HepG2 (cell line): ENCODE data around the gene VPS52. TPM values are rescaled to one million over a fixed set of nuclear protein-coding genes. Genes with fewer than 3 reads are reported as not detected.

Experiments
- ARID5B ChIP-seq: IDR thresholded peaks from 2 replicates; pipeline ENCODE4 v1.4.0; 2020; ENCODE audit warnings: mild to moderate bottlenecking, missing genetic modification reagents
- CC2D1A ChIP-seq: sonication (generic); formaldehyde crosslinking; IDR thresholded peaks from 2 replicates; pipeline ENCODE4 v1.8.1; 2023; ENCODE audit warnings: mild to moderate bottlenecking, missing genetic modification reagents
- ETV5 ChIP-seq: IDR thresholded peaks from 2 replicates; pipeline ENCODE4 v1.6.1; 2018; ENCODE audit warnings: missing biosample characterization, missing genetic modification reagents, inconsistent platforms, borderline replicate concordance
- FOXJ3 ChIP-seq: sonication (generic); formaldehyde crosslinking; IDR thresholded peaks from 2 replicates; pipeline ENCODE4 v1.4.0; 2020; ENCODE audit warnings: missing genetic modification reagents, mild to moderate bottlenecking, borderline replicate concordance
- HNRNPLL ChIP-seq: fragments of 200-400 bp; formaldehyde crosslinking; IDR thresholded peaks from 2 replicates; pipeline ENCODE4 v1.6.1; 2017; ENCODE audit warnings: mild to moderate bottlenecking, low read depth, low read length; ENCODE audit not compliant: poor library complexity, severe bottlenecking
- JUN ChIP-seq: sonication (generic); formaldehyde crosslinking; IDR thresholded peaks from 2 replicates; pipeline ENCODE4 v1.4.0; 2020; ENCODE audit warnings: mild to moderate bottlenecking, missing genetic modification reagents
- KLF11 ChIP-seq: IDR thresholded peaks from 2 replicates; pipeline ENCODE4 v1.6.1; 2016; ENCODE audit warnings: missing compliant biosample characterization
- KMT2B ChIP-seq: IDR thresholded peaks from 2 replicates; pipeline ENCODE4 v1.6.1; 2016; ENCODE audit warnings: missing genetic modification reagents, missing compliant biosample characterization
- LBX2 ChIP-seq: sonication (generic); formaldehyde crosslinking; IDR thresholded peaks from 2 replicates; pipeline ENCODE4 v1.5.0; 2020; ENCODE audit warnings: missing genetic modification reagents, mild to moderate bottlenecking, borderline replicate concordance
- MATR3 ChIP-seq: sonication (generic); formaldehyde crosslinking; IDR thresholded peaks from 2 replicates; pipeline ENCODE4 v1.4.0; 2020; ENCODE audit warnings: missing genetic modification reagents
- NONO ChIP-seq, 2 experiments: fragments of 450-650 bp in 1 of 2; sonication (generic) in 1 of 2; formaldehyde crosslinking in 1 of 2; IDR thresholded peaks in 1 of 2; conservative IDR thresholded peaks in 1 of 2; 2 replicates each; pipeline versions ENCODE4 v1.6.1 to v1.8.0; 2017 to 2022; ENCODE audit warnings: mild to moderate bottlenecking in 1 of 2, missing genetic modification reagents in 1 of 2, moderate library complexity in 1 of 2
- PAX8 ChIP-seq: sonication (generic); formaldehyde crosslinking; IDR thresholded peaks from 2 replicates; pipeline ENCODE4 v1.8.0; 2022; ENCODE audit warnings: mild to moderate bottlenecking, missing genetic modification reagents, borderline replicate concordance
- PBX2 ChIP-seq: IDR thresholded peaks from 2 replicates; pipeline ENCODE4 v1.6.1; 2016; ENCODE audit warnings: control low read depth
- PRMT3 ChIP-seq: sonication (generic); formaldehyde crosslinking; IDR thresholded peaks from 2 replicates; pipeline ENCODE4 v1.8.1; 2022; ENCODE audit warnings: low read depth, mild to moderate bottlenecking, moderate library complexity, missing genetic modification reagents, borderline replicate concordance
- ZFP1 ChIP-seq: IDR thresholded peaks from 2 replicates; pipeline ENCODE4 v1.6.1; 2016
- ZFP82 ChIP-seq: sonication (generic); formaldehyde crosslinking; IDR thresholded peaks from 2 replicates; pipeline ENCODE4 v1.5.1; 2020; ENCODE audit warnings: mild to moderate bottlenecking, missing genetic modification reagents, borderline replicate concordance
- ZNF274 ChIP-seq: sonication (generic); formaldehyde crosslinking; IDR thresholded peaks from 2 replicates; pipeline ENCODE4 v1.5.1; 2020; ENCODE audit warnings: mild to moderate bottlenecking, missing genetic modification reagents
- ZNF446 ChIP-seq: sonication (generic); formaldehyde crosslinking; IDR thresholded peaks from 2 replicates; pipeline ENCODE4 v1.5.0; 2020; ENCODE audit warnings: mild to moderate bottlenecking, missing genetic modification reagents
- ZNF510 ChIP-seq: sonication (generic); formaldehyde crosslinking; IDR thresholded peaks from 2 replicates; pipeline ENCODE4 v1.4.0; 2020; ENCODE audit warnings: low read depth, mild to moderate bottlenecking, missing genetic modification reagents
- ZNF660 ChIP-seq: sonication (generic); formaldehyde crosslinking; IDR thresholded peaks from 2 replicates; pipeline ENCODE4 v1.5.1; 2020; ENCODE audit warnings: mild to moderate bottlenecking, low read depth, missing genetic modification reagents, borderline replicate concordance
- ZNF678 ChIP-seq: sonication (generic); formaldehyde crosslinking; IDR thresholded peaks from 2 replicates; pipeline ENCODE4 v1.4.0; 2020; ENCODE audit warnings: mild to moderate bottlenecking, missing genetic modification reagents
- ZNF775 ChIP-seq: sonication (generic); formaldehyde crosslinking; IDR thresholded peaks from 2 replicates; pipeline ENCODE4 v1.4.0; 2020; ENCODE audit warnings: missing genetic modification reagents, mild to moderate bottlenecking, moderate library complexity, borderline replicate concordance
- ZNF839 ChIP-seq: sonication (generic); formaldehyde crosslinking; IDR thresholded peaks from 2 replicates; pipeline ENCODE4 v1.4.0; 2020; ENCODE audit warnings: missing genetic modification reagents, mild to moderate bottlenecking, borderline replicate concordance
- polyA plus RNA-seq, 8 experiments: library from polyadenylated mRNA; depleted of rRNA in 3 of 8; stranded (reverse) in 7 of 8; unstranded in 1 of 8; fragments of >200 nt; fragmentation: Illumina TruSeq in 4 of 8; extraction: Trizol in 4 of 8; gene quantifications; 2 replicates each; pipeline versions ENCODE4 v1.2.1 to v1.2.3, GENCODE V29; 2011 to 2016; ENCODE audit warnings: low read depth in 4 of 8, missing spikeins in 1 of 8, mixed read lengths in 1 of 8; ENCODE audit not compliant: insufficient read depth in 1 of 8
- total RNA-seq, 5 experiments: library from RNA; depleted of rRNA; stranded (reverse); fragments of >200 nt; fragmentation: Illumina TruSeq; extraction: Trizol; gene quantifications; 2 replicates each; pipeline ENCODE4 v1.2.3, GENCODE V29; 2016; ENCODE audit warnings: low read depth in 1 of 5
- TF ChIP-seq, protein P1 (sequence below): IDR thresholded peaks from 2 replicates; pipeline ENCODE4 v1.6.1; 2016; ENCODE audit warnings: low read depth, borderline replicate concordance

The VPS52 gene
- total and polyA plus RNA-seq, 2 of the 13 experiments (the other 11 are each of a cell fraction or from before 2014, with no cell fraction given) = 48.9 to 85.5 TPM

- peak; percentile 94 for TF ChIP-seq ZNF274 (CRISPR knock-in tag)
- TF ChIP-seq ZNF660 (CRISPR knock-in tag) = no peak
- TF ChIP-seq, protein P1, sequence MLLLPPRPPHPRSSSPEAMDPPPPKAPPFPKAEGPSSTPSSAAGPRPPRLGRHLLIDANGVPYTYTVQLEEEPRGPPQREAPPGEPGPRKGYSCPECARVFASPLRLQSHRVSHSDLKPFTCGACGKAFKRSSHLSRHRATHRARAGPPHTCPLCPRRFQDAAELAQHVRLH = peak; percentile 83; the same call in 1 of the 2 replicates
- TF ChIP-seq JUN (CRISPR knock-in tag) = peak; percentile 47; the same call in 1 of the 2 replicates
- peak; percentile 94; the same call in 1 of the 2 replicates for TF ChIP-seq ZNF510 (CRISPR knock-in tag)
- TF ChIP-seq CC2D1A = no peak; the same call in 1 of the 2 replicates
- TF ChIP-seq ETV5 (CRISPR knock-in tag) = peak; percentile 96
- peak; percentile 83; the same call in 1 of the 2 replicates for TF ChIP-seq PRMT3 (CRISPR knock-in tag)
- peak; percentile 96; the same call in 1 of the 2 replicates for TF ChIP-seq PAX8
- no peak for TF ChIP-seq ZNF446 (CRISPR knock-in tag)
- 0 out of 2 replicates have a peak, but pooled peaks have one; percentile 49 for TF ChIP-seq MATR3 (CRISPR knock-in tag)
- TF ChIP-seq ZNF839 (CRISPR knock-in tag) = 0 out of 2 replicates have a peak, but pooled peaks have one; percentile 33
- no peak; the same call in 1 of the 2 replicates for TF ChIP-seq ZNF775 (CRISPR knock-in tag)
- TF ChIP-seq KLF11 (CRISPR knock-in tag) = peak; percentile 36; the same call in 1 of the 2 replicates
- TF ChIP-seq NONO (IDR thresholded peaks at IDR 0.05) = no peak
- peak; percentile 70; the same call in 1 of the 2 replicates for TF ChIP-seq NONO (CRISPR knock-in tag; conservative IDR thresholded peaks at IDR 0.05)
- no peak; the same call in 1 of the 2 replicates for TF ChIP-seq ARID5B (CRISPR knock-in tag)
- peak; percentile 70 for TF ChIP-seq HNRNPLL
- no peak for TF ChIP-seq ZFP82 (CRISPR knock-in tag)
- no peak for TF ChIP-seq LBX2
- TF ChIP-seq KMT2B = peak; percentile 81
- TF ChIP-seq FOXJ3 (CRISPR knock-in tag) = peak; percentile 67; the same call in 1 of the 2 replicates
- peak; percentile 81; the same call in 1 of the 2 replicates for TF ChIP-seq ZFP1
- no peak for TF ChIP-seq ZNF678 (CRISPR knock-in tag)
- TF ChIP-seq PBX2 = 0 out of 2 replicates have a peak, but pooled peaks have one; percentile 24
Measured at GRCh38 chr6:33299237-33299944, 27.7 kb upstream of the VPS52 start (continued).
